ENCODE results near the gene CLCN6.

CLCN6 gene

GRCh38 chr1:11856698-11857097 is 50.7 kb downstream of the CLCN6 start:
- no peak for DNase-seq

GRCh38 chr1:11857164-11857851 is 51.3 kb downstream of the CLCN6 start:
- no peak for DNase-seq

- no peak for DNase-seq
Observed at GRCh38 chr1:11858158-11858557, 52.2 kb downstream of the CLCN6 start.

- DNase-seq = no peak
Observed at GRCh38 chr1:11858613-11858967, 52.6 kb downstream of the CLCN6 start, which contains the start of gene NPPB. TSS of gene NPPB (minus strand) at chr1:11858945. CDS start at chr1:11858833, 112 bp downstream.

GRCh38 chr1:11858968-11859871 is 53.2 kb downstream of the CLCN6 start:
- DNase-seq = peak in 1 of 2 donors; percentile 55

GRCh38 chr1:11860083-11860482 is 54.1 kb downstream of the CLCN6 start:
- DNase-seq = no peak

- DNase-seq = no peak
Observed at GRCh38 chr1:11860587-11860986, 54.6 kb downstream of the CLCN6 start.

GRCh38 chr1:11862890-11863289 is 56.9 kb downstream of the CLCN6 start:
- DNase-seq = no peak

- no peak for DNase-seq
Observed at GRCh38 chr1:11868331-11868980, 62.5 kb downstream of the CLCN6 start.

- no peak for DNase-seq
Observed at GRCh38 chr1:11869104-11869503, 63.1 kb downstream of the CLCN6 start.

- DNase-seq = no peak
Observed at GRCh38 chr1:11869650-11870207, 63.7 kb downstream of the CLCN6 start.

- DNase-seq = no peak
Observed at GRCh38 chr1:11872545-11872944, 66.6 kb downstream of the CLCN6 start.

GRCh38 chr1:11873395-11874257 is 67.6 kb downstream of the CLCN6 start:
- DNase-seq = no peak

- DNase-seq = no peak
Observed at GRCh38 chr1:11874258-11874562, 68.2 kb downstream of the CLCN6 start.

GRCh38 chr1:11874624-11875023 is 68.6 kb downstream of the CLCN6 start:
- DNase-seq = no peak

GRCh38 chr1:11875094-11875493 is 69.1 kb downstream of the CLCN6 start:
- no peak for DNase-seq

GRCh38 chr1:11877074-11877473 is 71.1 kb downstream of the CLCN6 start:
- DNase-seq = no peak

GRCh38 chr1:11878081-11878890 is 72.3 kb downstream of the CLCN6 start:
- no peak for DNase-seq

- DNase-seq = no peak
Observed at GRCh38 chr1:11878891-11879190, 72.8 kb downstream of the CLCN6 start.

GRCh38 chr1:11879311-11880180 is 73.6 kb downstream of the CLCN6 start:
- no peak for DNase-seq

GRCh38 chr1:11880181-11880575 is 74.2 kb downstream of the CLCN6 start:
- no peak for DNase-seq

All from bone marrow (tissue), 2 donors.